WTC11 (cell line): ENCODE measurements around the gene PRPSAP2. TPM values are rescaled to one million over a fixed set of nuclear protein-coding genes. Genes with fewer than 3 reads are reported as not detected.

Source experiments
- ATAC-seq: fragments of 200-7000 bp; cut with Tn5 transposase; 2 replicates; pipeline ENCODE4 v1.10.0; 2021; ENCODE audit warnings: mild to moderate bottlenecking, moderate library complexity
- CTCF ChIA-PET: fragments of 300-600 bp; sonication (Branson Sonifier 250); formaldehyde crosslinking; loops from one replicate; lab custom pipeline; 2021; ENCODE audit warnings: antibody characterized with exemption; lab: Charles Lee
- POLR2A ChIA-PET: fragments of 350-600 bp; sonication (Branson Sonifier 250); formaldehyde crosslinking; loops from one replicate; lab custom pipeline; 2021; ENCODE audit warnings: antibody characterized with exemption; lab: Charles Lee
- DNase-seq: peaks from one replicate; pipeline ENCODE4 v3.0.0; 2021; ENCODE audit warnings: low spot score
- H3K27ac Mint-ChIP-seq: 2 replicates; pipeline ENCODE4 v1.8.0; 2021; ENCODE audit warnings: mixed read lengths
- H3K27me3 Mint-ChIP-seq: 2 replicates; pipeline ENCODE4 v1.8.0; 2021; ENCODE audit warnings: low read depth, mild to moderate bottlenecking, moderate library complexity, mixed read lengths
- H3K36me3 Mint-ChIP-seq: 2 replicates; pipeline ENCODE4 v1.8.0; 2021; ENCODE audit warnings: mixed read lengths
- H3K4me1 Mint-ChIP-seq: 2 replicates; pipeline ENCODE4 v1.8.0; 2022; ENCODE audit warnings: mixed read lengths
- H3K4me3 Mint-ChIP-seq: 2 replicates; pipeline ENCODE4 v1.8.0; 2021; ENCODE audit warnings: mild to moderate bottlenecking, moderate library complexity, mixed read lengths
- H3K9me3 Mint-ChIP-seq: 2 replicates; pipeline ENCODE4 v1.8.0; 2021; ENCODE audit warnings: mixed read lengths
- CREB1 ChIP-seq: sonication (generic); formaldehyde crosslinking; IDR thresholded peaks from 2 replicates; pipeline ENCODE4 v1.8.0; 2023; ENCODE audit warnings: mild to moderate bottlenecking, missing genetic modification reagents
- GABPB1 ChIP-seq: sonication (generic); formaldehyde crosslinking; IDR thresholded peaks from 2 replicates; pipeline ENCODE4 v1.8.1; 2023; ENCODE audit warnings: mild to moderate bottlenecking, missing genetic modification reagents
- HMGA2 ChIP-seq: fragments of 250-450 bp; sonication (Bioruptor Pico); IDR thresholded peaks from 2 replicates; pipeline ENCODE4 v1.4.0; 2021; ENCODE audit warnings: mild to moderate bottlenecking, moderate library complexity
- JUN ChIP-seq: sonication (generic); formaldehyde crosslinking; IDR thresholded peaks from 2 replicates; pipeline ENCODE4 v1.8.0; 2023; ENCODE audit warnings: mild to moderate bottlenecking, missing genetic modification reagents
- MXD4 ChIP-seq: fragments of 250-450 bp; sonication (Bioruptor Pico); IDR thresholded peaks from 2 replicates; pipeline ENCODE4 v1.8.0; 2021; ENCODE audit warnings: mild to moderate bottlenecking, moderate library complexity, borderline replicate concordance
- NFE2L1 ChIP-seq: sonication (generic); formaldehyde crosslinking; IDR thresholded peaks from 2 replicates; pipeline ENCODE4 v1.8.1; 2023; ENCODE audit warnings: missing genetic modification reagents
- PRRX2 ChIP-seq: fragments of 250-450 bp; sonication (Bioruptor Pico); IDR thresholded peaks from 2 replicates; pipeline ENCODE4 v1.8.0; 2021; ENCODE audit warnings: mild to moderate bottlenecking
- RELA ChIP-seq: sonication (generic); formaldehyde crosslinking; IDR thresholded peaks from 2 replicates; pipeline ENCODE4 v1.8.1; 2022; ENCODE audit warnings: missing genetic modification reagents, mild to moderate bottlenecking, borderline replicate concordance
- RORB ChIP-seq: fragments of 250-450 bp; sonication (Bioruptor Pico); IDR thresholded peaks from 2 replicates; pipeline ENCODE4 v1.9.0; 2021; ENCODE audit warnings: mild to moderate bottlenecking
- ZNF121 ChIP-seq: sonication (generic); formaldehyde crosslinking; IDR thresholded peaks from 2 replicates; pipeline ENCODE4 v1.8.0; 2023; ENCODE audit warnings: missing genetic modification reagents
- ZNF138 ChIP-seq: sonication (generic); formaldehyde crosslinking; conservative IDR thresholded peaks from 2 replicates; pipeline ENCODE4 v1.8.1; 2022; ENCODE audit warnings: mild to moderate bottlenecking, moderate library complexity, missing genetic modification reagents
- ZNF416 ChIP-seq: fragments of 250-450 bp; sonication (Bioruptor Pico); IDR thresholded peaks from 2 replicates; pipeline ENCODE4 v1.9.0; 2021; ENCODE audit warnings: mild to moderate bottlenecking, inconsistent platforms
- total RNA-seq: library from RNA; stranded (reverse); gene quantifications from 3 replicates; pipeline ENCODE4 v1.2.3, GENCODE V29; 2021
- TF ChIP-seq, protein P1 (sequence below): sonication (generic); formaldehyde crosslinking; IDR thresholded peaks from 2 replicates; pipeline ENCODE4 v1.8.0; 2023; ENCODE audit warnings: missing genetic modification reagents, mild to moderate bottlenecking, borderline replicate concordance
- TF ChIP-seq, protein P2 (sequence below): sonication (generic); formaldehyde crosslinking; IDR thresholded peaks from 2 replicates; pipeline ENCODE4 v1.8.0; 2022; ENCODE audit warnings: mild to moderate bottlenecking, missing genetic modification reagents
- TF ChIP-seq, protein P3 (sequence below): sonication (generic); formaldehyde crosslinking; IDR thresholded peaks from 2 replicates; pipeline ENCODE4 v1.8.0; 2022; ENCODE audit warnings: mild to moderate bottlenecking, missing genetic modification reagents
- TF ChIP-seq, protein P4 (sequence below): sonication (generic); formaldehyde crosslinking; IDR thresholded peaks from 2 replicates; pipeline ENCODE4 v1.8.0; 2022; ENCODE audit warnings: mild to moderate bottlenecking, missing genetic modification reagents
- TF ChIP-seq, protein P5 (sequence below): sonication (generic); formaldehyde crosslinking; IDR thresholded peaks from 2 replicates; pipeline ENCODE4 v1.8.0; 2023; ENCODE audit warnings: mild to moderate bottlenecking, missing genetic modification reagents
- TF ChIP-seq, protein P6 (sequence below): fragments of 250-450 bp; sonication (Bioruptor Pico); IDR thresholded peaks from 2 replicates; pipeline ENCODE4 v1.9.0; 2021; ENCODE audit warnings: moderate library complexity, mild to moderate bottlenecking, inconsistent platforms, borderline replicate concordance
- TF ChIP-seq, protein P7 (sequence below): sonication (generic); formaldehyde crosslinking; IDR thresholded peaks from 2 replicates; pipeline ENCODE4 v1.8.1; 2023; ENCODE audit warnings: mild to moderate bottlenecking, moderate library complexity, missing genetic modification reagents

PRPSAP2 gene
- total RNA-seq, 1 experiment from 2014 or later, result 50.9 TPM

DNA sequence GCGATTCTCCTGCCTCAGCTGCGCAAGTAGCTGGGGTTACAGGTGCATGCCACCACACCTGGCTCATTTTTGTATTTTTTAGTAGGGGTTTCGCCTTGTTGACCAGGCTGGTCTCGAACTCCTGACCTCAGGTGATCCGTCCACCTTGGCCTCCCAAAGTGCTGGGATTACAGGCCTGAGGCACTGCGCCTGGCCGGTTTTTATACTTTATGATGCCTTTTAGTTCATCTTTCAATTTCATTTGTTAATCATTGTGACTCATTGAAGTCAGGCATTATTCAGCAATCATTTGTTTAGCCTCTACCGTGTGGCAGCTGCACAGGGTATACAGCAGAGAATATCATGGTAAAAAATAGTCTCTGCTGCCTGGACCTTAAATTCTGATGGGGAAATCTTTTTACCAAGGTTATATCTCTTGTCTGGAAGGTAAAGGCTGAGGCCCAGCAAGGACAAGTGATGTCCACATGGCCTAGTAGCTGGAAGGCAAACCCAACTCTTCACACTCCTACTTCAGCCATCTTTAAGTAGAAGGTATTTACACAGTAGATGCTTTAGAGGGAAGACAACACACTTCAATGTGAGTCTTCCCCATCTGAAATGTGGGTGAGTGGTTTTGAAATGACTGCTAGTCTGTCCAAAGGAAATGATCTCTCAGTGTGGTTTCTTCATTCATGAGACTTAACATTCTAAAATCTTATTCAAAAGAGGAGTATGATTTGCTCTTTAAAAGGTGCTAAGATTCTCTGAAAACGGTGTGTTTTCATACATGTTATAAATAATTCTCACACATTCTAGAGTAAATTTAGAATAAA lies 2.4 kb downstream of the PRPSAP2 start:
- H3K27me3 Mint-ChIP-seq, result no peaks in the 10 kb centered on the region
- POLR2A ChIA-PET, result no interaction called here

DNA sequence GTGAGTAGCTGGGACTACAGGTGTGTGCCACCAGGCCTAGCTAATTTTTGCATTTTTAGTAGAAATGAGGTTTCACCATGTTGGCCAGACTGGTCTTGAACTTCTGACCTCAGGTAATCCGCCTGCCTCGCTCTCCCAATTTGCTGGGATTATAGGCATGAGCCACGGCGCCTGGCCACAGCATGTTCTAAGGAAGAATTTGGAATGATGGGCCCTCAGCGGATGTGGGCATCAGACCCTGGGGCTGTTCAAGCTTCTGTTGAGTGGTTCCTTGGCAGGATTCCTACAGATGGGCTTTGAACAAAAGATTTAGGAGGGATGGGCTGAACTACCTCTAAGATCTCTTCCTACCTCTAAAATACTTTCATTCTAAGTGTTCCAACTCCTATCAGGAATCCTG lies 4.1 kb downstream of the PRPSAP2 start:
- peaks cover 23% of the 10 kb centered on the region for H3K4me1 Mint-ChIP-seq
- no peaks in the 10 kb centered on the region for H3K27me3 Mint-ChIP-seq
- POLR2A ChIA-PET, result no interaction called here
- no peak overlapping the region for H3K4me3 Mint-ChIP-seq
- no peaks in the 10 kb centered on the region for H3K9me3 Mint-ChIP-seq
- H3K36me3 Mint-ChIP-seq, result peaks cover 13% of the 10 kb centered on the region
- peak overlapping the region; percentile 5 for H3K27ac Mint-ChIP-seq
- DNase-seq (no peak), ATAC-seq (no peak)
- CTCF ChIA-PET, result interaction anchor here (1.1 kb wide), 1 partner anchor 99 kb away, joined by 4 read pairs; no protein-coding TSS in a partner anchor
- no peak for TF ChIP-seq CREB1 (CRISPR knock-in tag)
- TF ChIP-seq RORB, result no peak
- TF ChIP-seq, protein P1, sequence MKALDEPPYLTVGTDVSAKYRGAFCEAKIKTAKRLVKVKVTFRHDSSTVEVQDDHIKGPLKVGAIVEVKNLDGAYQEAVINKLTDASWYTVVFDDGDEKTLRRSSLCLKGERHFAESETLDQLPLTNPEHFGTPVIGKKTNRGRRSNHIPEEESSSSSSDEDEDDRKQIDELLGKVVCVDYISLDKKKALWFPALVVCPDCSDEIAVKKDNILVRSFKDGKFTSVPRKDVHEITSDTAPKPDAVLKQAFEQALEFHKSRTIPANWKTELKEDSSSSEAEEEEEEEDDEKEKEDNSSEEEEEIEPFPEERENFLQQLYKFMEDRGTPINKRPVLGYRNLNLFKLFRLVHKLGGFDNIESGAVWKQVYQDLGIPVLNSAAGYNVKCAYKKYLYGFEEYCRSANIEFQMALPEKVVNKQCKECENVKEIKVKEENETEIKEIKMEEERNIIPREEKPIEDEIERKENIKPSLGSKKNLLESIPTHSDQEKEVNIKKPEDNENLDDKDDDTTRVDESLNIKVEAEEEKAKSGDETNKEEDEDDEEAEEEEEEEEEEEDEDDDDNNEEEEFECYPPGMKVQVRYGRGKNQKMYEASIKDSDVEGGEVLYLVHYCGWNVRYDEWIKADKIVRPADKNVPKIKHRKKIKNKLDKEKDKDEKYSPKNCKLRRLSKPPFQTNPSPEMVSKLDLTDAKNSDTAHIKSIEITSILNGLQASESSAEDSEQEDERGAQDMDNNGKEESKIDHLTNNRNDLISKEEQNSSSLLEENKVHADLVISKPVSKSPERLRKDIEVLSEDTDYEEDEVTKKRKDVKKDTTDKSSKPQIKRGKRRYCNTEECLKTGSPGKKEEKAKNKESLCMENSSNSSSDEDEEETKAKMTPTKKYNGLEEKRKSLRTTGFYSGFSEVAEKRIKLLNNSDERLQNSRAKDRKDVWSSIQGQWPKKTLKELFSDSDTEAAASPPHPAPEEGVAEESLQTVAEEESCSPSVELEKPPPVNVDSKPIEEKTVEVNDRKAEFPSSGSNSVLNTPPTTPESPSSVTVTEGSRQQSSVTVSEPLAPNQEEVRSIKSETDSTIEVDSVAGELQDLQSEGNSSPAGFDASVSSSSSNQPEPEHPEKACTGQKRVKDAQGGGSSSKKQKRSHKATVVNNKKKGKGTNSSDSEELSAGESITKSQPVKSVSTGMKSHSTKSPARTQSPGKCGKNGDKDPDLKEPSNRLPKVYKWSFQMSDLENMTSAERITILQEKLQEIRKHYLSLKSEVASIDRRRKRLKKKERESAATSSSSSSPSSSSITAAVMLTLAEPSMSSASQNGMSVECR (CRISPR knock-in tag), result no peak
- TF ChIP-seq, protein P2, sequence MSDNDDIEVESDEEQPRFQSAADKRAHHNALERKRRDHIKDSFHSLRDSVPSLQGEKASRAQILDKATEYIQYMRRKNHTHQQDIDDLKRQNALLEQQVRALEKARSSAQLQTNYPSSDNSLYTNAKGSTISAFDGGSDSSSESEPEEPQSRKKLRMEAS (CRISPR knock-in tag), result no peak

More for the DNA sequence above, 2.4 kb downstream of the PRPSAP2 start:
- Mint-ChIP-seq H3K9me3 (no peaks in the 10 kb centered on the region), H3K27ac (peak overlapping the region; percentile 73)
- no peak for ATAC-seq
- CTCF ChIA-PET, result no interaction called here
- no peak for TF ChIP-seq ZNF121 (CRISPR knock-in tag)
- TF ChIP-seq, protein P3, sequence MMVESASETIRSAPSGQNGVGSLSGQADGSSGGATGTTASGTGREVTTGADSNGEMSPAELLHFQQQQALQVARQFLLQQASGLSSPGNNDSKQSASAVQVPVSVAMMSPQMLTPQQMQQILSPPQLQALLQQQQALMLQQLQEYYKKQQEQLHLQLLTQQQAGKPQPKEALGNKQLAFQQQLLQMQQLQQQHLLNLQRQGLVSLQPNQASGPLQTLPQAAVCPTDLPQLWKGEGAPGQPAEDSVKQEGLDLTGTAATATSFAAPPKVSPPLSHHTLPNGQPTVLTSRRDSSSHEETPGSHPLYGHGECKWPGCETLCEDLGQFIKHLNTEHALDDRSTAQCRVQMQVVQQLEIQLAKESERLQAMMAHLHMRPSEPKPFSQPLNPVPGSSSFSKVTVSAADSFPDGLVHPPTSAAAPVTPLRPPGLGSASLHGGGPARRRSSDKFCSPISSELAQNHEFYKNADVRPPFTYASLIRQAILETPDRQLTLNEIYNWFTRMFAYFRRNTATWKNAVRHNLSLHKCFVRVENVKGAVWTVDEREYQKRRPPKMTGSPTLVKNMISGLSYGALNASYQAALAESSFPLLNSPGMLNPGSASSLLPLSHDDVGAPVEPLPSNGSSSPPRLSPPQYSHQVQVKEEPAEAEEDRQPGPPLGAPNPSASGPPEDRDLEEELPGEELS (CRISPR knock-in tag), result no peak
- no peak for TF ChIP-seq NFE2L1 (CRISPR knock-in tag)
- TF ChIP-seq, protein P4, sequence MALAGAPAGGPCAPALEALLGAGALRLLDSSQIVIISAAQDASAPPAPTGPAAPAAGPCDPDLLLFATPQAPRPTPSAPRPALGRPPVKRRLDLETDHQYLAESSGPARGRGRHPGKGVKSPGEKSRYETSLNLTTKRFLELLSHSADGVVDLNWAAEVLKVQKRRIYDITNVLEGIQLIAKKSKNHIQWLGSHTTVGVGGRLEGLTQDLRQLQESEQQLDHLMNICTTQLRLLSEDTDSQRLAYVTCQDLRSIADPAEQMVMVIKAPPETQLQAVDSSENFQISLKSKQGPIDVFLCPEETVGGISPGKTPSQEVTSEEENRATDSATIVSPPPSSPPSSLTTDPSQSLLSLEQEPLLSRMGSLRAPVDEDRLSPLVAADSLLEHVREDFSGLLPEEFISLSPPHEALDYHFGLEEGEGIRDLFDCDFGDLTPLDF (CRISPR knock-in tag), result no peak
- no peak for TF ChIP-seq RELA (CRISPR knock-in tag)
- TF ChIP-seq, protein P5, sequence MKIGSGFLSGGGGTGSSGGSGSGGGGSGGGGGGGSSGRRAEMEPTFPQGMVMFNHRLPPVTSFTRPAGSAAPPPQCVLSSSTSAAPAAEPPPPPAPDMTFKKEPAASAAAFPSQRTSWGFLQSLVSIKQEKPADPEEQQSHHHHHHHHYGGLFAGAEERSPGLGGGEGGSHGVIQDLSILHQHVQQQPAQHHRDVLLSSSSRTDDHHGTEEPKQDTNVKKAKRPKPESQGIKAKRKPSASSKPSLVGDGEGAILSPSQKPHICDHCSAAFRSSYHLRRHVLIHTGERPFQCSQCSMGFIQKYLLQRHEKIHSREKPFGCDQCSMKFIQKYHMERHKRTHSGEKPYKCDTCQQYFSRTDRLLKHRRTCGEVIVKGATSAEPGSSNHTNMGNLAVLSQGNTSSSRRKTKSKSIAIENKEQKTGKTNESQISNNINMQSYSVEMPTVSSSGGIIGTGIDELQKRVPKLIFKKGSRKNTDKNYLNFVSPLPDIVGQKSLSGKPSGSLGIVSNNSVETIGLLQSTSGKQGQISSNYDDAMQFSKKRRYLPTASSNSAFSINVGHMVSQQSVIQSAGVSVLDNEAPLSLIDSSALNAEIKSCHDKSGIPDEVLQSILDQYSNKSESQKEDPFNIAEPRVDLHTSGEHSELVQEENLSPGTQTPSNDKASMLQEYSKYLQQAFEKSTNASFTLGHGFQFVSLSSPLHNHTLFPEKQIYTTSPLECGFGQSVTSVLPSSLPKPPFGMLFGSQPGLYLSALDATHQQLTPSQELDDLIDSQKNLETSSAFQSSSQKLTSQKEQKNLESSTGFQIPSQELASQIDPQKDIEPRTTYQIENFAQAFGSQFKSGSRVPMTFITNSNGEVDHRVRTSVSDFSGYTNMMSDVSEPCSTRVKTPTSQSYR (CRISPR knock-in tag), result no peak
- TF ChIP-seq MXD4 (CRISPR knock-in tag), result no peak
- TF ChIP-seq ZNF138 (CRISPR knock-in tag), result no peak
- no peak for TF ChIP-seq HMGA2 (CRISPR knock-in tag)
- TF ChIP-seq, protein P6, sequence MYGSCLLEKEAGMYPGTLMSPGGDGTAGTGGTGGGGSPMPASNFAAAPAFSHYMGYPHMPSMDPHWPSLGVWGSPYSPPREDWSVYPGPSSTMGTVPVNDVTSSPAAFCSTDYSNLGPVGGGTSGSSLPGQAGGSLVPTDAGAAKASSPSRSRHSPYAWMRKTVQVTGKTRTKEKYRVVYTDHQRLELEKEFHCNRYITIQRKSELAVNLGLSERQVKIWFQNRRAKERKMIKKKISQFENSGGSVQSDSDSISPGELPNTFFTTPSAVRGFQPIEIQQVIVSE, result no peak
- TF ChIP-seq, protein P7, sequence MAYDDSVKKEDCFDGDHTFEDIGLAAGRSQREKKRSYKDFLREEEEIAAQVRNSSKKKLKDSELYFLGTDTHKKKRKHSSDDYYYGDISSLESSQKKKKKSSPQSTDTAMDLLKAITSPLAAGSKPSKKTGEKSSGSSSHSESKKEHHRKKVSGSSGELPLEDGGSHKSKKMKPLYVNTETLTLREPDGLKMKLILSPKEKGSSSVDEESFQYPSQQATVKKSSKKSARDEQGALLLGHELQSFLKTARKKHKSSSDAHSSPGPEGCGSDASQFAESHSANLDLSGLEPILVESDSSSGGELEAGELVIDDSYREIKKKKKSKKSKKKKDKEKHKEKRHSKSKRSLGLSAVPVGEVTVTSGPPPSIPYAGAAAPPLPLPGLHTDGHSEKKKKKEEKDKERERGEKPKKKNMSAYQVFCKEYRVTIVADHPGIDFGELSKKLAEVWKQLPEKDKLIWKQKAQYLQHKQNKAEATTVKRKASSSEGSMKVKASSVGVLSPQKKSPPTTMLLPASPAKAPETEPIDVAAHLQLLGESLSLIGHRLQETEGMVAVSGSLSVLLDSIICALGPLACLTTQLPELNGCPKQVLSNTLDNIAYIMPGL (CRISPR knock-in tag), result no peak
- no peak for TF ChIP-seq GABPB1 (CRISPR knock-in tag)
- TF ChIP-seq JUN (CRISPR knock-in tag), result no peak
- TF ChIP-seq ZNF416 (CRISPR knock-in tag), result no peak
- no peak for TF ChIP-seq PRRX2 (CRISPR knock-in tag)
- TF ChIP-seq, all 79 proteins: peak for 0
- no peak for DNase-seq
- Mint-ChIP-seq H3K4me1 (peaks cover 35% of the 10 kb centered on the region), H3K4me3 (peak overlapping the region; percentile 47), H3K36me3 (peaks cover 9% of the 10 kb centered on the region; the same call in 1 of the 2 replicates)
